CD4-positive, alpha-beta T cell treated with Interferon alpha-2 for 1 hour (primary cell): ENCODE measurements around the gene B4GALT4.

Experiments
- DNase-seq, 2 donors: peaks; one replicate each; pipeline ENCODE4 v3.0.0-alpha.2; 2020 to 2022

The B4GALT4 gene

GRCh38 chr3:119236756-119237155, 3.9 kb downstream of the B4GALT4 start:
- peak; percentile 34 to 44 for DNase-seq

- no peak for DNase-seq
Observed at GRCh38 chr3:119235151-119235550, 5.5 kb downstream of the B4GALT4 start.

GRCh38 chr3:119234610-119235009, 6.1 kb downstream of the B4GALT4 start:
- DNase-seq = no peak

- no peak for DNase-seq
Observed at GRCh38 chr3:119230745-119231144, 9.9 kb downstream of the B4GALT4 start.

GRCh38 chr3:119230071-119230470, 10.6 kb downstream of the B4GALT4 start:
- DNase-seq = no peak

GRCh38 chr3:119229190-119229589, 11.5 kb downstream of the B4GALT4 start:
- DNase-seq = no peak

- DNase-seq = no peak
Observed at GRCh38 chr3:119228373-119229145, 12.1 kb downstream of the B4GALT4 start.

GRCh38 chr3:119227070-119227850, 13.4 kb downstream of the B4GALT4 start:
- no peak for DNase-seq

- no peak for DNase-seq
Observed at GRCh38 chr3:119225121-119225520, 15.6 kb downstream of the B4GALT4 start.

- DNase-seq = no peak
Observed at GRCh38 chr3:119223511-119223910, 17.2 kb downstream of the B4GALT4 start.

GRCh38 chr3:119222391-119222790, 18.3 kb downstream of the B4GALT4 start:
- DNase-seq = no peak

GRCh38 chr3:119221779-119222320, 18.8 kb downstream of the B4GALT4 start:
- no peak for DNase-seq

GRCh38 chr3:119220970-119221667, 19.6 kb downstream of the B4GALT4 start:
- DNase-seq = no peak

GRCh38 chr3:119220198-119220597, 20.5 kb downstream of the B4GALT4 start:
- DNase-seq = no peak

GRCh38 chr3:119219069-119219468, 21.6 kb downstream of the B4GALT4 start:
- peak; percentile 45 to 55 for DNase-seq

- no peak for DNase-seq
Observed at GRCh38 chr3:119211803-119212202, 28.9 kb downstream of the B4GALT4 start.

- no peak for DNase-seq
Observed at GRCh38 chr3:119211193-119211592, 29.5 kb downstream of the B4GALT4 start.

GRCh38 chr3:119207512-119207875, 33.2 kb downstream of the B4GALT4 start:
- DNase-seq = no peak

- no peak for DNase-seq
Observed at GRCh38 chr3:119206611-119207511, 33.8 kb downstream of the B4GALT4 start.

GRCh38 chr3:119205685-119206084, 35.0 kb downstream of the B4GALT4 start:
- DNase-seq = no peak

GRCh38 chr3:119205209-119205608, 35.5 kb downstream of the B4GALT4 start:
- DNase-seq = no peak

- DNase-seq = no peak
Observed at GRCh38 chr3:119195911-119196310, 44.8 kb downstream of the B4GALT4 start.
